GM15510 (cell line): ENCODE data around the gene SYVN1.

Source experiments
- POLR2A ChIP-seq: IDR thresholded peaks from 3 replicates; pipeline ENCODE4 v1.6.1; 2011; ENCODE audit warnings: borderline replicate concordance; ENCODE audit not compliant: insufficient read length; ENCODE audit errors: extremely low read depth

SYVN1 gene

DNA sequence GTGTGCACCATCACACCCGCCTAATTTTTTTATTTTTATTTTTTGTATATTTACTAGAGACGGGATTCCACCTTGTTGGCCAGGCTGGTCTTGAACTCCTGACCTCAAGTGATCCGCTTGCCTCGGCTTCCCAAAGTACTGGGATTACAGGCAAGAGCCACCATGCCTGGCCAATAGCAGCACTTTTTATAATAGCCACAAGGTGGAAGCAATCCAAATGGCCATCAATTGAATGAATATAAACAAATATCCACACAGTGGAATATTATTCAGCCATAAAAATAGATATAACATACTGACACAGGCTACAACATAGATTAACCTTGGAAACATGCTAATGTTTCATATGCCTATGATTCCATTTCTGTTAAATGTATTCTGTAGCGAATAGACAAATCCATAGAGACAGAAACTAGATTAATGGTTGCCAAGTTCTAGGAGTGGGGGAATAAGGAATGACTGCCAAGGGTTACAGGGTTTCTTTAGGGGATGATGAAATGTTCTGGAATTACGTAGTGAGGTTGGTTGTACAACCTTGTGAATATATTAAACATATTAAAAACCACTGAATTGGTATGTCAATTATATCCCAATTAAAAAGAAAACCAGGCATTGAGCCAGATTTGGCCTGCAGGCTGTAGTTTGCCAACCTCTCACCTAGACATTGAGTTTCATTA, 33.5 kb downstream of the SYVN1 start:
- TF ChIP-seq POLR2A: no peak

- TF ChIP-seq POLR2A: no peak
Measured at GRCh38 chr11:65096926-65097325, 37.4 kb downstream of the SYVN1 start.

DNA sequence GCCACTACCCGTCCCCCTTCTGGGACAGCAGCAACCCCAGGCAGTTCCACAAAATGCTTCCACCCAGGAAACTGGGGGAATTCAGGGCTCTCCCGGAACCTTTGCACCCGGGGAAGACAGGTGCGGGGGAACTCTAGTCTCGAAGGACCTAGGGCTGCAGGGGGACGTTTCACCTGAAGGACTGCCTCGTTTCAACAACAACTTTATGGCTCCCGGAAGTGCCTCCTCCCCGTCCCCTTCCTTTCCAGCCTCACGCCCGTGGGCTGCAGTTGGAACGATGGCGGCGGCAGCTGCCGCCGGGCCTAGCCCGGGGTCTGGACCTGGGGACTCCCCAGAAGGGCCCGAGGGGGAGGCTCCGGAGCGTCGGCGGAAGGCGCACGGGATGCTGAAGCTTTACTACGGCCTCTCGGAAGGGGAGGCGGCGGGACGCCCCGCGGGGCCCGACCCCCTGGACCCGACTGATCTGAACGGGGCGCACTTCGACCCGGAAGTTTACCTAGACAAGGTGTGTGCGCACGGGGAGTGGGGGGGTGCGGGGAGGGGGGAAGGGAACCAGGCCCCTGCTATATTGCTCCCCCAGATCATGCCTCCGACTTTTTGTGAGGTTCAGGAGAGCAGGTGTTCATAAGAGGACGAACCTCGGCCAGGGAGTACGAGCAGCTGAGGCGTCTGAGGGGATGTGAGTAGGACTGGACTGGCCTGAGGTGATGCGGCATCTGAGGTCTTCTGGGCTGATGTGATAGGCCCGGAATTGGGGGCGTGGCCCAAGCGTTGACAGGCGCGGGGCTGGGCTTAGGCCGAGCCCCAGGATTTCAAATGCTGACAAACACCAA, 38.1 kb downstream of the SYVN1 start, which contains the start of gene VPS51:
Gene VPS51 (plus strand): TSS at position 241 of the 833 bp plus-strand sequence. CDS start 37 bp downstream, at position 278.
- TF ChIP-seq POLR2A: peak; percentile 90

DNA sequence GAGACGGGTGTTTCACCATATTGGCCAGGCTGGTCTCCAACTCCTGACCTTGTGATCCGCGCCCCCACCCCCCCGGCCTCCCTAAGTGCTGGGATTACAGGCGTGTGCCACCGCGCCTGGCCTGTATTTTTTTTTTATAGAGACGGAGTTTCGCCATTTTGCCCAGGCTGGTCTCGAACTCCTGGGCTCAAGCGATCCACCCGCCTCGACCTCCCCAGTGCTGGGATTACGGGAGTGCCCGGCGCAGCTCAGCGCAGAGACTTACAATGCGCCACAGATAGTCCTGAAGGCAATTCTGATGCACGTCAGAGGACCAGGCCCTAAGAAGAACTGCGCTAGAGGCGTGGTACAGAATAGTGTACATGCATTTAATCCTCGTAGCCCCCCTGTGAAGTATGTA, 38.9 kb downstream of the SYVN1 start:
- TF ChIP-seq POLR2A: no peak

DNA sequence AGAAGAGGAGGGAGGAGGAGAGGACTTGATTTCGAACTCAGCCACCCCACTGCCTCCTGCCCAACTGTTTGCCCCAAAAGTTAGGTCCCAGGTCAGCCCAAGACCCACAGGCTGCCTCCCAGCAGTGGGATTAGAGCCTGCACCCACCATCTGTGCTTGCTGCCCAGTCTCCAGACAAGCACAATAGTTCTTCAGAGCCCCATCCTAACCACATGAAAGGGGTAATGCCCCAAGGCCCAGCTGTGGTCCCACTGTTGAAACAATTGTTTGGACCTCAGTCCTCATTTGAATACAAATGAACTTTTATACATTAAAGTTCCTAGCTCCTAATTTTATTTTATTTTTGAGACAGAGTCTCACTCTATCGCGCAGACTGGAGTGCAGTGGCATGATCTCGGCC, 43.7 kb downstream of the SYVN1 start:
- TF ChIP-seq POLR2A: no peak

GRCh38 chr11:65089621-65090020, 44.7 kb downstream of the SYVN1 start:
- TF ChIP-seq POLR2A: no peak

DNA sequence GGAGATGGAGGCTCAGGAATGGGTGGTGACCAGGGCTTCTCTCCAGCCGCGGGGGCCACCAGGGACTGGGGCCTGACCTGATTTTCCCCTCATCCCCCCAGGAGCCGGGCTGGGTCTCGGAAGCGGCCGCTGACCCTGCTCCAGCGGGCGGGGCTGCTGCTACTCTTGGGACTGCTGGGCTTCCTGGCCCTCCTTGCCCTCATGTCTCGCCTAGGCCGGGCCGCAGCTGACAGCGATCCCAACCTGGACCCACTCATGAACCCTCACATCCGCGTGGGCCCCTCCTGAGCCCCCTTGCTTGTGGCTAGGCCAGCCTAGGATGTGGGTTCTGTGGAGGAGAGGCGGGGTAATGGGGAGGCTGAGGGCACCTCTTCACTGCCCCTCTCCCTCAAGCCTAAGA, 46.5 kb downstream of the SYVN1 start:
- no peak for TF ChIP-seq POLR2A

- TF ChIP-seq POLR2A: no peak
Measured at GRCh38 chr11:65087216-65087615, 47.1 kb downstream of the SYVN1 start.

- no peak for TF ChIP-seq POLR2A
Measured at GRCh38 chr11:65086809-65087208, 47.5 kb downstream of the SYVN1 start.

- no peak for TF ChIP-seq POLR2A
Measured at GRCh38 chr11:65085446-65085845, 48.9 kb downstream of the SYVN1 start.

DNA sequence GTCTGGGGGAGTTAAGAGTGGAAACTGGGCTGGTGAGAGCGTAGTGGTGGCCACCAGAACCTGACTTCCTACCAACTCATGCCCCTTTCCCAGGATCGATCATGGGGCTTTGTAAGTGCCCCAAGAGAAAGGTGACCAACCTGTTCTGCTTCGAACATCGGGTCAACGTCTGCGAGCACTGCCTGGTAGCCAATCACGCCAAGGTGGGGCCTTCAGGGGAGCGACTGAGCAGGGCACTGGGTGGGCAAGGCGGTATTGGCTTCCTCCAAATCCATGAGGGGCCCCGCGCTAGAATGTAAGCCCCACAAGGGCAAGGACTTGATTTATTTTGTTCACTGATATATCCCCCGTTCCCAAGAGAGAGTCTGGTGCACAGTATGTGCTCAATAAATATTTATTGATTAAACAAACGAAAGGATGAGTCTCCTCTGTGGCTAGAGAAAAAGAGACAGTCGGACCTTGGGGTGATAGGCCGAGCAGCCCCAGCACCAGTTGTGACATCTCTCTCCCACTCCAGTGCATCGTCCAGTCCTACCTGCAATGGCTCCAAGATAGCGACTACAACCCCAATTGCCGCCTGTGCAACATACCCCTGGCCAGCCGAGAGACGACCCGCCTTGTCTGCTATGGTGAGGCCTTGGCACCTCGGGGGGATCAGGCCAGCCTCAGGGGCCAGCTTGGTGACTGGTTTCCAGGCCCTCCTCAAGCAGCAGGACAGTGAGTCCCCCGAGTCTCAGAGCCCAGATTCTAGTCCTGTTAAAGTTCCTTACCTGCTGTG, 49.5 kb downstream of the SYVN1 start:
- TF ChIP-seq POLR2A: no peak

GRCh38 chr11:65083834-65084597, 50.3 kb downstream of the SYVN1 start, which contains the start of the genes CDCA5 and ZFPL1:
Gene CDCA5, minus strand, starts transcription at chr11:65084040. Its CDS starts 62 bp downstream, at chr11:65083978.
Gene ZFPL1, plus strand, starts transcription at chr11:65084222. Its CDS starts 477 bp downstream, at chr11:65084699.
- TF ChIP-seq POLR2A: peak; percentile 71

GRCh38 chr11:65083134-65083833, 51.0 kb downstream of the SYVN1 start:
- no peak for TF ChIP-seq POLR2A
